Gastroesophageal sphincter (tissue), 4 donors: Measurements from ENCODE around the gene TEX29. TPM values are rescaled to one million over a fixed set of nuclear protein-coding genes. Genes with fewer than 3 reads are reported as not detected.

Experiments used
- ATAC-seq: fragments of 150-250 bp; one replicate; pipeline ENCODE4 v1.9.1; 2016; ENCODE audit warnings: mild to moderate bottlenecking, moderate library complexity
- H3K27ac ChIP-seq, 4 donors: fragments of 200-600 bp; sonication (generic) in 3 of 4; 1 replicate in 3 of 4; 2 replicates in 1 of 4; pipeline ENCODE4 v1.5.1; 2016 to 2019
- H3K27me3 ChIP-seq: fragments of 200-600 bp; sonication (generic); one replicate; pipeline ENCODE4 v1.5.1; 2019
- H3K36me3 ChIP-seq, 2 donors: fragments of 200-600 bp; sonication (generic); one replicate each; pipeline ENCODE4 v1.5.1; 2019; ENCODE audit warnings: control low read depth in 1 of 2
- H3K4me1 ChIP-seq, 3 donors: fragments of 200-600 bp; sonication (generic); 1 replicate in 2 of 3; 2 replicates in 1 of 3; pipeline ENCODE4 v1.5.1; 2016 to 2019; ENCODE audit warnings: control low read depth in 2 of 3
- H3K4me3 ChIP-seq, 2 donors: fragments of 200-600 bp; sonication (generic); one replicate each; pipeline ENCODE4 v1.5.1; 2019; ENCODE audit warnings: mild to moderate bottlenecking in 1 of 2, moderate library complexity in 1 of 2
- H3K9me3 ChIP-seq, 3 donors: fragments of 200-600 bp; sonication (generic); one replicate each; pipeline ENCODE4 v1.5.1; 2017 to 2019; ENCODE audit warnings: control low read depth in 2 of 3
- EP300 ChIP-seq: sonication (generic); formaldehyde crosslinking; IDR thresholded peaks from one replicate; pipeline ENCODE4 v1.6.1; 2017; ENCODE audit warnings: antibody characterized with exemption, mild to moderate bottlenecking
- POLR2A ChIP-seq, 2 donors: fragments of 450-650 bp; IDR thresholded peaks; one replicate each; pipeline ENCODE4 v1.6.1; 2017; ENCODE audit warnings: antibody characterized with exemption in 2 of 2, mild to moderate bottlenecking in 2 of 2, moderate library complexity in 1 of 2
- POLR2AphosphoS5 ChIP-seq: sonication (generic); formaldehyde crosslinking; IDR thresholded peaks from one replicate; pipeline ENCODE4 v1.6.1; 2017; ENCODE audit warnings: antibody characterized with exemption
- WGBS, 2 donors: methylation state at CpG; one replicate each; pipeline ENCODE4 v1.1.5; 2018; ENCODE audit warnings: low coverage in 1 of 2; 5-methylcytosine and 5-hydroxymethylcytosine counted together
- total RNA-seq, 4 donors: library from RNA; depleted of rRNA; stranded (reverse); fragments of >200 nt; gene quantifications; one replicate each; pipeline ENCODE4 v1.1.0, GENCODE V29; 2016
- TF ChIP-seq, protein P1 (sequence below), 4 experiments: fragments of 200-600 bp in 2 of 4; fragments of 450-650 bp in 2 of 4; sonication (generic) in 1 of 4; IDR thresholded peaks; one replicate each; pipeline ENCODE4 v1.5.1; 2017 to 2019; ENCODE audit warnings: antibody characterized with exemption in 4 of 4, mild to moderate bottlenecking in 2 of 4, moderate library complexity in 2 of 4

Gene TEX29
- total RNA-seq, 4 donors from 2014 or later: 1.9 TPM; not detected in 3

DNA sequence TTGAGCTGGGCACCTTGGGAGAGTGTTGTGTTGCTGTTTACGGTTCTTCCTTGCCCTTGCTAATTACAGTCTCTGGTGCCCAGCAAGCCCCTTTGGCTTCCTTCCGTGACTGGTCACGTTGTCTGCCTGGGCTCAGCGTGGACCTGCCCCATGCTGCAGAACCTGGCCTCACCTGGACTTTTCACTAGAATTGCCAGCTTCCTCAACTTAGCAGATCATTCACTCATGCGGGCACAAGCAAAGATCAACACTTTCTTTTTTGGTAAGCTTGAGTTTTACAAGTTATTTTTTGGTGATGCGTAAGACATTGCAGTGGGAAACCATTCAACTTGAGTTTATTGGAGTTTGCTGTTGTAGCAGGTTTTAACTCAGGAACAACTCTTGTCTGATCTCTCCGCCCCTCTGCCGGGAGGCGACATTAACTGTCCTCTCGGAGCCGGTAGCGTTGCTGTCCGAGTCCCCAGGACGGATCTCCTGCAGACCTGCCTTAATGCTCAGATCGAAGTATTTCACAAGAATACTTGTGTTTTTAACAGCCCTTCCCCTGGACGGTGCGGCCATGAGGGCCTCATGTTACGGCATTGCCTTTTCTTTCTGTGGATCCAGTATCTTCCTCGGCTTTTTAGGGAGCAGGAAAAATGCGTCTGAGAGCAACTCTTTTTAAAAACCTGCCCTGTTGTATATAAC, 15.7 kb upstream of the TEX29 start:
- TF ChIP-seq POLR2AphosphoS5 (no peak), EP300 (no peak), POLR2A (IDR thresholded peaks at IDR 0.05) (no peak)
- TF ChIP-seq, protein P1, sequence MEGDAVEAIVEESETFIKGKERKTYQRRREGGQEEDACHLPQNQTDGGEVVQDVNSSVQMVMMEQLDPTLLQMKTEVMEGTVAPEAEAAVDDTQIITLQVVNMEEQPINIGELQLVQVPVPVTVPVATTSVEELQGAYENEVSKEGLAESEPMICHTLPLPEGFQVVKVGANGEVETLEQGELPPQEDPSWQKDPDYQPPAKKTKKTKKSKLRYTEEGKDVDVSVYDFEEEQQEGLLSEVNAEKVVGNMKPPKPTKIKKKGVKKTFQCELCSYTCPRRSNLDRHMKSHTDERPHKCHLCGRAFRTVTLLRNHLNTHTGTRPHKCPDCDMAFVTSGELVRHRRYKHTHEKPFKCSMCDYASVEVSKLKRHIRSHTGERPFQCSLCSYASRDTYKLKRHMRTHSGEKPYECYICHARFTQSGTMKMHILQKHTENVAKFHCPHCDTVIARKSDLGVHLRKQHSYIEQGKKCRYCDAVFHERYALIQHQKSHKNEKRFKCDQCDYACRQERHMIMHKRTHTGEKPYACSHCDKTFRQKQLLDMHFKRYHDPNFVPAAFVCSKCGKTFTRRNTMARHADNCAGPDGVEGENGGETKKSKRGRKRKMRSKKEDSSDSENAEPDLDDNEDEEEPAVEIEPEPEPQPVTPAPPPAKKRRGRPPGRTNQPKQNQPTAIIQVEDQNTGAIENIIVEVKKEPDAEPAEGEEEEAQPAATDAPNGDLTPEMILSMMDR (IDR thresholded peaks at IDR 0.05): no peak
- no peak for ATAC-seq
- no peaks in the 10 kb centered on the region for H3K4me1 ChIP-seq
- H3K4me3 ChIP-seq: no peak overlapping the region
- no peaks in the 10 kb centered on the region for H3K27me3 ChIP-seq
- no peaks in the 10 kb centered on the region for H3K9me3 ChIP-seq
- 87 to 94% methylated on average over 6 to 18 of the region's 20 CpGs for WGBS, 2 donors
- peaks cover 0 to 91% of the 10 kb centered on the region in 2 donors for H3K36me3 ChIP-seq
- H3K27ac ChIP-seq: no peak overlapping the region

DNA sequence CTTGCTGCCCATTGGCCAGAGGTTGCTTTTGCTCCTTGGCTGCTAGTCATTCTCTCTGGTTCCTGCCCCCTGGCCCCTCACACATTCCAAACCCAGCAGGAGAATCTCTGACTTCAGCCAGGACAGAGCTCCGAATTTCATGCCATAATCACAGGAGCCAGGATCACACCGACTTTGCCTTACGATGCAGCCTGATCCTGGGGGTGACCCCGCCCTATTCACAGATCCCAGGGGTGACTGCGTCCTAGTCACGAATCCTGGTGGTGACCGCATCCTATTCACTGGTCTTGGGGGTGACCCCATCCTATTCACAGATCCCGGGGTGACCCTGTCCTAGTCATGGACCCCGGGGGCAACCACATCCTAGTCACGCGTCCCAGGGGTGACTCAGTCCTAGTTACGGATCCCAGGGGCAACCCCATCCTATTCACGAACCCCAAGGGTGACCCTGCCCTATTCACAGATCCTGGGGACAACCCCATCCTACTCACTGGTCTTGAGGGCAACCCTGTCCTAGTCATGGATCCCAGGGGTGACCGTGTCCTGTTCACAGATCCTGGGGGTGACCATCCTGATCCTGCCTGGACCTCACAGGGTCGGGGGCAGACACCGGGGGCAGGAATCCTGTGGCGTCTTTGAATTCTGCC, 7.4 kb upstream of the TEX29 start:
- ATAC-seq: peak; percentile 22
- Histone ChIP-seq H3K4me3 (no peak overlapping the region), H3K27ac (no peak overlapping the region), H3K9me3 (peaks cover 0 to 11% (median 0%) of the 10 kb centered on the region in 3 donors), H3K4me1 (no peaks in the 10 kb centered on the region), H3K27me3 (no peaks in the 10 kb centered on the region), H3K36me3 (peaks cover 0 to 35% of the 10 kb centered on the region in 2 donors)
- TF ChIP-seq EP300 (no peak), POLR2AphosphoS5 (no peak), POLR2A (IDR thresholded peaks at IDR 0.05) (no peak)
- WGBS, 2 donors: 93 to 98% methylated on average over 3 to 8 of the region's 17 CpGs

DNA sequence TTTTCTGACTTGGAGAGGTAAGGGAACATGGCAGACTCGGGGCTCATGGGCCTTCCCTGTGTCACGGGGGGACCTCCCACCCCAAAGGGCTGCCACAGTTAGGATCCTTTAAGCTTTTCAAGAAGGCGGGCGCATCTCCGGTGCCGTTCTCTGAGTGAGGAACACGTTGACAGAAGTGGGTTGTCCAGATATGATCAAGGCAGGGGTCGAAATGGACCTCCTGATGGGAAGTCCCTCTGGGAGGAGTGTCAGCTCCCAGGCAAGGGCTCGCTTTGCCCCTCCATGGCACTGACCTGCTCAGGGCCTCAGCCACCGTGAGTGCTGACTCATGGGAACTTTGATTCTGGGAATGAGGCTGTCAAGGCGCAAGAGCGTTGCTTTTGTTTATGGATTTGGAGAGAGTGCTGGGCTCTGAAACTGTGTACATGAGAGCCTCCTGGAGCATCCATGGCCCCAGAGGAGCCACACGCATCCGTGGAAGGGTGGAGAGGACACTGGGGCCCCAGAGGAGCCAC, 6.5 kb upstream of the TEX29 start:
- Histone ChIP-seq H3K36me3 (peaks cover 0 to 27% of the 10 kb centered on the region in 2 donors), H3K9me3 (peaks cover 0 to 11% (median 0%) of the 10 kb centered on the region in 3 donors), H3K4me1 (no peaks in the 10 kb centered on the region), H3K27ac (no peak overlapping the region), H3K27me3 (no peaks in the 10 kb centered on the region), H3K4me3 (no peak overlapping the region)
- TF ChIP-seq POLR2AphosphoS5: no peak
- TF ChIP-seq POLR2A (IDR thresholded peaks at IDR 0.05): no peak
- TF ChIP-seq, protein P1 (IDR thresholded peaks at IDR 0.05): no peak
- no peak for TF ChIP-seq EP300
- no peak for ATAC-seq
- 88% methylated on average over 6 of the region's 14 CpGs; no CpG with 5 or more reads in 1 of the 2 donors for WGBS, 2 donors

DNA sequence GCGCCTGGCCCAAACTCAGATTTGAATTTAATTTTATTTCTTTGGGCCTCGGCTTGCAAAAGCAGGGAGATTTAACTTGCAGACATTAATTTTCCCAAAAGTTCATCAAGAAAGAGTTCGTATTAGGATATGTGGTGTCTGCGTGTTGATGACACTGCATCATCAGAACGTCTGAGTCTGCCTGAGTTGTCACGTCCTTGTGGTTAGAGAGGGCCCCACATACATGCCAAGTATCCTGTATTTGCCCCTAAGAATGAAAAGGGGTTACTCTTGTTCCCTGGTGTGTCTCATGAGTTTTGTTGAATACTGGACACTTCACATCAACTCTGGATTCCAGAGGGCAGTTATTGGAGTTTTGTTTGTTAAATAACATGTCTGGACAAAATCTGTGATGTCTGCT, 5.6 kb upstream of the TEX29 start:
- Histone ChIP-seq H3K27me3 (no peaks in the 10 kb centered on the region), H3K9me3 (peaks cover 0 to 11% (median 0%) of the 10 kb centered on the region in 3 donors), H3K27ac (no peak overlapping the region), H3K36me3 (peaks cover 0 to 26% of the 10 kb centered on the region in 2 donors), H3K4me3 (no peak overlapping the region), H3K4me1 (no peaks in the 10 kb centered on the region)
- no peak for ATAC-seq
- TF ChIP-seq POLR2A (IDR thresholded peaks at IDR 0.05): no peak
- no peak for TF ChIP-seq EP300
- TF ChIP-seq, protein P1 (IDR thresholded peaks at IDR 0.05): no peak
- TF ChIP-seq POLR2AphosphoS5: no peak
- WGBS, 2 donors: 57 to 80% methylated on average over 3 to 6 of the region's 6 CpGs

DNA sequence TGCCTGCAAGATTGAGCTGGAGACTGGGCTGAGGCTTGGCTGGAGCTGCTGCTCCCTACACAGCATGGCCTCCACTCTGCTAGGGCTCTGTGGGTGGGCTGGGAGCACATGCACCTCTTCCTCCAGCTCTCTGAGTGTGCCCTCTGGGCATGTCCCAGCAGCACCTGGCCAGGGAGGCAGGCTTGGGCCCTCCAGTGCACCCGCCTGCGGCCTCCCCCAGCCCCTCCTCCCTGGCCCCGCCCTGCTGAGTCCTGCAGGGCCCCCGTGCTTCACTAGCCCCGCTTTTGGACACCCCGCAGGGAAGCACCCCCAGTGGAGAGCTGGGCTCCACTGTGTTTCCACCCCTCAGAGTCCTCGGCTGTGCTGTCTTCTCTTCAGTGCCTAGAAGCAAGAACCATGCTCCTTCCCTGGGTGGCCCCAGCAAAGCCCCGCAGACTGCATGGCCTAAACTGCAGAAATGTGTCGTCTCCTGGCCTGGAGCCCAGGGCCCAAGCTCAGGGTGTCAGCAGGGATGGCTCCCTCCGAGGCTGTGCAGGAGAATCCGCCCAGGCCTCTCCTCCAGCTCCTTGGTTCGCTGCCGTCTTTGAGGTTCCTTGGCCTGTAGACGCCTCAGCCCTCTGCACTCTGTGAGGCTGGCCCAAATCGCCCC, 5.0 kb upstream of the TEX29 start:
- Histone ChIP-seq H3K4me3 (no peak overlapping the region), H3K27me3 (no peaks in the 10 kb centered on the region), H3K36me3 (peaks cover 0 to 26% of the 10 kb centered on the region in 2 donors), H3K9me3 (peaks cover 0 to 11% (median 0%) of the 10 kb centered on the region in 3 donors), H3K27ac (no peak overlapping the region), H3K4me1 (no peaks in the 10 kb centered on the region)
- ATAC-seq: no peak
- TF ChIP-seq POLR2AphosphoS5 (no peak), POLR2A (IDR thresholded peaks at IDR 0.05) (no peak), EP300 (no peak)
- TF ChIP-seq, protein P1 (IDR thresholded peaks at IDR 0.05): no peak
- WGBS, 2 donors: 80% methylated on average over 2 of the region's 15 CpGs; no CpG with 5 or more reads in 1 of the 2 donors
